ENCODE data around the gene A3GALT2.

A3GALT2 gene

GRCh38 chr1:33271666-33272505, 49.0 kb downstream of the A3GALT2 start:
- DNase-seq (ENCODE audit: low read depth): no peak

GRCh38 chr1:33270808-33271465, 50.0 kb downstream of the A3GALT2 start:
- DNase-seq (ENCODE audit: low read depth): no peak

GRCh38 chr1:33270379-33270778, 50.5 kb downstream of the A3GALT2 start:
- no peak for DNase-seq (ENCODE audit: low read depth)

GRCh38 chr1:33269621-33270020, 51.3 kb downstream of the A3GALT2 start:
- no peak for DNase-seq (ENCODE audit: low read depth)

GRCh38 chr1:33268927-33269610, 51.8 kb downstream of the A3GALT2 start:
- DNase-seq (ENCODE audit: low read depth): no peak

- DNase-seq (ENCODE audit: low read depth): no peak
Measured at GRCh38 chr1:33268457-33268856, 52.4 kb downstream of the A3GALT2 start.

GRCh38 chr1:33267468-33268205, 53.3 kb downstream of the A3GALT2 start:
- DNase-seq (ENCODE audit: low read depth): no peak

GRCh38 chr1:33266766-33267165, 54.1 kb downstream of the A3GALT2 start:
- DNase-seq (ENCODE audit: low read depth): no peak

GRCh38 chr1:33265780-33266605, 54.9 kb downstream of the A3GALT2 start:
- DNase-seq (ENCODE audit: low read depth): no peak

- DNase-seq (ENCODE audit: low read depth): no peak
Measured at GRCh38 chr1:33263890-33264504, 56.9 kb downstream of the A3GALT2 start.

GRCh38 chr1:33261344-33261743, 59.6 kb downstream of the A3GALT2 start:
- DNase-seq (ENCODE audit: low read depth): no peak

GRCh38 chr1:33260439-33260838, 60.5 kb downstream of the A3GALT2 start:
- DNase-seq (ENCODE audit: low read depth): no peak

- no peak for DNase-seq (ENCODE audit: low read depth)
Measured at GRCh38 chr1:33259879-33260278, 61.0 kb downstream of the A3GALT2 start.

- DNase-seq (ENCODE audit: low read depth): no peak
Measured at GRCh38 chr1:33258788-33259274, 62.1 kb downstream of the A3GALT2 start.

GRCh38 chr1:33257772-33258712, 62.9 kb downstream of the A3GALT2 start:
- DNase-seq (ENCODE audit: low read depth): no peak

- no peak for DNase-seq (ENCODE audit: low read depth)
Measured at GRCh38 chr1:33257207-33257771, 63.6 kb downstream of the A3GALT2 start.

Data from activated T-cell treated with anti-CD3 and anti-CD28 coated beads for 1 hour (primary cell).